EL (cell line): ENCODE results near the gene ITPA.
A peak's percentile ranks its signal among the peaks of the same experiment; 100 is the strongest.
"Not testable (repeated sequence)": the region's sequence is repeated elsewhere in the genome, so short reads cannot be mapped to it uniquely, and the experiment has no call there.

ENCODE experiments used
- DNase-seq: peaks from one replicate; pipeline ENCODE4 v3.0.0-alpha.2; 2016

The ITPA gene

DNA sequence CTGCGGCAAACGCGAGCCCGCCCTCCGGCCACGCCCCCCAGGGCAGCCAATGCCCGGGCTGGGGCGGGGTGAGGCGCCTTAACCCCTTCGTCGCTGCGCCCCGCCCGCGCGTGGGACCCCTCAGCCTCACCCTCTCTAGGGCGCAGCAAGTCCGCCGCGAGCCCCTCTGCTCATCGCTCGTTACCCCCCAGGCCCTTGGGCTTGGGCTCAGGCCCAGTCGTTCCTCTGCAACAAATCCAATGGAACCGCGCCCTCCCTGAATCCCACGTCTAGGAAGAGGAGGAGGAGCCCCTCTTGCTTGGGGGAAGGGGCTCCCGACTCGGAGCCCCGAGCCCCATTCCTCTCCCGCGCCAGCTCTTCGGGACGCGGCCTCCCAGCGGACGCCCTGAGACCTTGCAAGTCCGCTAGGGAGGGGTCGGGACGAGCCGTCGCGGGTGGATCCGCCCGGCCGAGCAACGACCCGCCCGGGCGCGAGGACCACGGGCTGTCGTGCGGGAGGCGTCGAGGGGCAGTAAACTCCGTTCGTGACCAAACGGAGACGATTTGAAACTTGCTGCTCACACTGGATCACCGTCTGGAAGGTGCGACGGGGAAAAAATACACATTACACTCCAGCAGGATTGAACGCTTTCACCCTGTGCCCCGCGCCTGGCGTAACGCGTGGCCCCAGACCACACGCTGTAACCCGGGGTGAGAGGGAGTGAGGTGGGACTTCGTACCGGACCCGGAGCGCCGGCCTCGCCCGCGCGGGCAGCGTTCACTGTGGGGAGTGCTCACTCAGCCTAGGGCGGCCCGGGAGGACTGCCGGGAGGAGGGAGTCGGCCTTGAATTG, 35.5 kb upstream of the ITPA start:
- DNase-seq: peak; percentile 86

DNA sequence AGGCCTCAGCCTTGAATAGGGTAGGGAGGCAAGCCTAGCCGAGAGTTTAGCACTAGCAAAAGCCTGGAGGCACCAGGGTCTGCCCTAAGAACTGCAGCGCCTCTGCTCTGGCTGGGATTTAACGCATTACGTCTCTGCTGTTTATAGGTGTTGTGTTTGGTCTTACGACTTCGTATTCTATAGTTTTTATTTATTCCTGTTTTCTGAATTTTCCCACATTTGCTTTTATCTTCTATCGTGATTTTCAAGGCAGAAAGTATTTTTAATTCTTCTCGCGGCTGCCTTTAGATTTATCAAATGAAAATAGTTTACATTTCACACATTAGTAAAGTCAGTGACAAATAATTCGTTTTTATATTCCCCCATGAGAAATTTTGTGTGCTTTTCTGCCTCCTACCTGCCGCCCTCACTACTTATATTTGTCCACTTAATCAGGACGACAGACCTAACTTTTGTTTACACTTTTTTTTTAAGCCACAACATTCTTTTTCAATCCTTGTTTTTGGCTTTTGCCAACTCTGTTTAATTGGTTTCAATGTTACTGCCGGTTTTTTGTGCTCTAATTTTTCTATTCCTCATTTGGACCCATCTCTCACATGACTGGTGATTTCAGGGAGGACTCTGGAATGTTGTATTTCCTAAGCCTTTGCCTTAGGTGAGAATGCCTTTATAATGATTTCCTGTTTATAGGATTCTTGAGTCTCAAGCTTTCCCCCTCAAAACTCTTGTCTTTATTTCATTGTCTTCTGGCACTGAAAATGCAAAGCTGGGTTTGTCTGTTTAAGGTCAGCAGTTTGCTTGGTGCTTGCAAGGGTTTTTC, 34.6 kb upstream of the ITPA start:
- DNase-seq: peak; percentile 15

DNA sequence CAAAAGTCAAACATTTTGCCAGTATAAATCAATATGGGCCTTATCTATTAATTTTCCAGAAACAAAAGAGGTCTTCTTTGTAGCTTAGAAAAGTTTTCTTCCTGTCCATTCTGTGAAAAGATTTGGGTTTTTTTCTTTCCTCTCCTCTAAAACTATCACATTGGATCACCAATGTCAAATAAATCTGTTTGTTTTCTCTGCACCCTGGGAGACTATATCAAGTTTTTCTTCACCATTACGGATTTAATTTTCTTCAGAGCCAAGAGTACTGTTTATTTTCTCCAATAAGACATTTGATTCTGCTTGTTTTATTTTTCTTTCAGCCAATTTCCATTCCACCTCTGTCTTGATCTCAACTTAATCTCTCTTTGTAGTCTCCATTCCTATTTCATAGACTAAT, 34.0 kb upstream of the ITPA start:
- DNase-seq: no peak

DNA sequence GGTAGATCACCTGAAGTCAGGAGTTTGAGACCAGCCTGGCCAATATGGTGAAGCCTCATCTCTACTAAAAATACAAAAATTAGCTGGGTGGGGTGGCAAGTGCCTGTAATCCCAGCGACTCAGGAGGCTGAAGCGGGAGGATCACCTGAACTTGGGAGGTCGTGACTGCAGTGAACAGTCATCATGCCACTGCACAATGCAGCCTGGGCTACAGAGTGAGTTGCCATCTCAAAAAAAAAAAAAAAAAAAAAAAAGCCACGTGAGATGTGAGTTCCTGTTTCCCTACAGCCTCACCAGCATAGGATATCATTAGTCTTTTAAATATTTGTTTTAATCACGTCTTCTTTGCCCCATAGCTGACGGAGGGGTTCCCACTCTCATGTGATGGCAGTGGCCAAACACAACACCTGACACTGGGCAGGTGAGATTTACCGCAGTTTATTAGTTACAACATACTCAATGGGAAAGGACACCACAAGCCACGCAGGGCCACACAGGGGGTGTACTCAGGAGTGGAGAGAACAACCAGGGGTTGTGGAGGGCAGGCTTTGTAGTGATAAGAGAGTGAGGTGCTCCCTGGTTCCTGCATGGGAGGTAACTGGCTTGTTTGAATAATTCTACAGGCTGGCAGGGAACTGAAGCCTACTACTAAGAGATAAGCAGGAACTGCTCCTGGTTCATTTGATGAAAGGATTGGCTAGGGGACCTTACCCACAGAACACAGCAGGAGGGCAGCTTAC, 31.4 kb upstream of the ITPA start:
- no peak for DNase-seq

DNA sequence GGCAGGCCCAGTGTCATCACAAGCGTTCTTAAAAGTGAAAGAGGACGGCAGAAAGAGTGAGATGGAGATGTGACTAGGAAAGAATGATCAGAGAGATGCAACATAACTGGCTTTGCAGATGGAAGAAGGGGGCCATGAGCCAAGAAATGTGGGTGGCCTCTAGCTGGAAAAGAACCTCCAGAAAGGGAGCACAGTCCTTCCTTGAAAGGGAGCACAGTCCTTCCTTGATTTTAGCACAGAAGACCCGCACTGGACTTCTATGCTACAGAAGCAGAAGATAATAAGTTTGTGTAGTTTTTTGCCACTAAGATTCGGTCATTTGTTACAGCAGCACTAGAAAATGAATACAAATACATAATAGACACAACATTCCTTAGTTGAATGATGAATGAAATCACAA, 29.0 kb upstream of the ITPA start:
- DNase-seq: no peak

DNA sequence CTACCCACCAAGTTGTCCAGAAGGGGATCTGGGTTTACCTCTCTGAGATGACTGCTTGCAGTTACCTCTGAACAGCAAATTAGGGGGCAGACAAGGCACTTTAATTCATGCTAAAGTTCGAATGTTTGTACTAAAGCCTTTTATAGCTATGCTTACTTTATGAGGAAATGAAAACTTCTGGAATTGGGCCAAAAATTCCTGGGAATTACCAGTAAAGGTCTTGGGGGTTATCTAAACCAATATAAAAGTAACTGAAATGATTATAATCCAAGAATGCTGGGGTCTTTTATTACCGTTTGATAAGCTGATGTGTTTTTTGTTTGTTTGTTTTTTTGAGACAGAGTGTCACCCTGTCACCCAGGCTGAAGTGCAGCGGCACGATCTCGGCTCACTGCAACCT, 28.0 kb upstream of the ITPA start:
- no peak for DNase-seq

DNA sequence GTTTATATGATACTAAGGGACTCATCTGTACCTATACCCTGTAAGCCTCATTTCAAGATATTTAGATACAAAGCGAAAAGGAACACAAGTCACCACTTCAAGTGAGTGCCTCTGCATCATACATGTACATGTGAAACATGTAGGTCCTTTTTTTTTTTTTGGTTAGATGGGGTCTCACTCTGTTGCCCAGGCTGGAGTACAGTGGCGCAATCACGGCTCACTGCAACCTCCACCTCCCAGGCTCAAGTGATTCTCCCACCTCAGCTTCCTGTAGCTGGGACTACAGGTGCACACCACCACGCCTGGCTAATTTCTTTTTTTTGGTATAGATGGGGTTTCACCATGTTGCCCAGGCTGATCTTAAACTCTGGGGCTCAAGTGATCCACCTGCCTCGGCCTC, 26.9 kb upstream of the ITPA start:
- not testable (repeated sequence) for DNase-seq

DNA sequence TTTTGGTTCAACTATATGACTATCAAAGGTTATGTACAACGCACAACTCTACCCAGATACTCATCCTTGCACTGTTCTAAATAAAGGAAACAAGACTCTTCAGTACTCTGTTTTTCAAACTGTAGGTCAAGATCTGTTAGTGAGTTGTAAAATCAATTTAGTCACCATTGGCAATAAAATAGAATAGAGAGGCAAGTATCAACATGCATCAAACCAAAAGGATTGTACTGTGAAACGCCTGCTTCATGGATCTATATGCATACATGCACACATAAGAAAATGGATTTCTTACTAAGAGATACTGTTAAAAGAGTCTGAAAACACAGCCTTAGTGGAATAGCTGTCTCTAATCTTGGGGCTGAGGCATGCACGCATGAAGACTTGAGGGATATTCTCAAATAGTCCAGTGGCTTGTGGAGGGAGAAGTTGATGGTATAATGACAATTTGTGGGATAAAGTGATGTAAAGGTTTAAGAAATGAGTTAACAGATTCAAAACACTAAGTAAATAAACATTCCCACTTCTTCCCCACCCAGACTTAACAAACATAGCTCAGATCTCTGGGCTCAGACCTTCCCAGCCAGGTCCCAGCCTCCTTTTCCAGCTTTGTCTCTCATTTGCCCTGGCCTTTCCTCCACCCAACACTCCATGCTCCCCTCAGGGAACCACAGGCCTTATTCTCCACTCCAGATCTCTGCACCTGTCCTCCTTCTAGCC, 25.2 kb upstream of the ITPA start:
- DNase-seq: no peak

DNA sequence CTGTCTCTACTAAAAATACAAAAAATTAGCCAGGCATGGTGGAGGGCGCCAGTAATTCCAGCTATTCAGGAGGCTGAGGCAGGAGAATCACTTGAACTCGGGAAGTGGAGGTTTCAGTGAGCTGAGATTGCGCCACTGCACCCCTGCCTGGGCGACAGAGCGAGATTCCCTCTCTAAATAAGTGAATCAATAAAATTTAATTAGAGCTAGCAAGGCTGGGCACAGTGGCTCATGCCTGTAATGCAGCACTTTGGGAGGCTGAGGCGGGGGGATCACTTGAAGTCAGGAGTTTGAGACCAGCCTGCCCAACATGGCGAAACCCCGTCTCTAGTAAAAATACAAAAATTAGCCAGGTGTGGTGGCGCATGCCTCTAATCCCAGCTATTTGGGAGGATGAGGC, 21.4 kb upstream of the ITPA start:
- not testable (repeated sequence) for DNase-seq

DNA sequence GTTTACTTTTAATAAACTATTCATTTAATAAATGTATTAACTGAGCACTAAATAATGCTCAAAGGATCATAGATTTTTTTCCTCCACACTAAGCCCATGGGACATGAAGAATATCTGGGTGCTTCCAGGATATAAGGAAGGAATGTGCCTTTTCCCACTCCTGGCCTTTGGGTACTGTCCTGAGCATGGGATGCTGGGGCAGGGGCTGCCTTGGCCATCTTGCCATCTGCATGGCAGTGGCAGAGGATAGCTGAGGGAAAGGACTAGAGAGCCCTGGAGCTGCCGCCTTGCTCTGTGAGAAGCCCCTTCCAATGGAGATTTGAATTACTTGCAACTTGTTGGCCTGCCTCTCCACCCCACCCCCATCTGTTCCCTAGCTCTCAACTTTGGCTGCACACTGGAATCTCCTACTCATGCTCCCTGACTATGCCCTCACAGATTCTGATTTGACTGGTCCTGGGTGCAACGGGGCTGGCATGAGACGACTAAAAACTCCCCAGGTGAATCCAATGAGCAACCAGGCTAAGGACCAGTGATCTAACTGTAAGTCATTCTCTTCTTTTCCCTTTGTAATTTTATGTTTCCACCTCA, 20.4 kb upstream of the ITPA start:
- no peak for DNase-seq

DNA sequence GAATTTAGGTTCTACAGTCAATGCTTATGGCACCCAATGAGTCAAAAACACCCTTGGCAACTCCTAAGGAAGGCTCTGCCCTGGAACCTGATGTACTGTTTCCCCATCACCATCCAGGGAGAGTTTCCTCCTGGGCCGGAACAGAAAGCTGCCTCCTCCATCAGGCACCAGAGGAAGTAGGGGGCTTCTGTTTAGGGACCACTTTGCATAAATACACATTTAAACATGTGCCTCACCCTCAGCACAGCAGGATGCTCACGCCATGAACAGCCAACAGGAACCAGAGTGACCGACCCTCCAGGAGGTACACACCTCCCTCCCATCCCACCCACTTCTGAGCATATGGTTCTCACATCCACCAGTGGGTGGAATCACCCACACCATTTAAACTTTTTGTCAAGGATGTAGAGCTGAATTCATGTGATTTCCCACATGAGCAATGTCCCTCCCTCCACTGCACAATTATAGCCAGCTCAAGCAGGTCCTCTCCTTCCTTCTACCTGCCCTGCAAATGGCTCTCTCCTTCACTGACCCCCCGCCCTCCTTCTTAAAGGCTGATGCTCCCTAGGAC, 19.7 kb upstream of the ITPA start:
- no peak for DNase-seq

DNA sequence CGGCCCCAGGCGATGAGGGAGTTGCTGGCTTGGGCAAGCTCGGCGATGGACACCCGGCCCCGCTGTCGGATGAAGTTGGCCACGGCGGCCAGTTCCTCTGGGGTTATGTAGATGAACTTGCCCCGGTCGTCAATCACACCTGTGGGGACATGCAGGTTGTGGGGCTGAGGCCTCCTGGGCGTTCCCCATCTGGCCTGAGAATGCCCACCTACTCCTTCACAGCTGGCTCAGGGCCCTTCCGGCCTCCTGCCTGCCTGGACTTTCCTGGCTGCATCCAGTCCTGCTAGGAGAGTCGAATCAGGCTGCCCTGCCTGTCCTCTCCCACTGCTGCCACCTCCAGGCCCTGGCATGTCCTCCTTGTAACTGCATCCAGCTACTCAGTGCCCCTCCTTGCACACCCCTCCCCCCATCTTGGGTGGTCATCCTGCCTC, 18.6 kb upstream of the ITPA start:
- no peak for DNase-seq

DNA sequence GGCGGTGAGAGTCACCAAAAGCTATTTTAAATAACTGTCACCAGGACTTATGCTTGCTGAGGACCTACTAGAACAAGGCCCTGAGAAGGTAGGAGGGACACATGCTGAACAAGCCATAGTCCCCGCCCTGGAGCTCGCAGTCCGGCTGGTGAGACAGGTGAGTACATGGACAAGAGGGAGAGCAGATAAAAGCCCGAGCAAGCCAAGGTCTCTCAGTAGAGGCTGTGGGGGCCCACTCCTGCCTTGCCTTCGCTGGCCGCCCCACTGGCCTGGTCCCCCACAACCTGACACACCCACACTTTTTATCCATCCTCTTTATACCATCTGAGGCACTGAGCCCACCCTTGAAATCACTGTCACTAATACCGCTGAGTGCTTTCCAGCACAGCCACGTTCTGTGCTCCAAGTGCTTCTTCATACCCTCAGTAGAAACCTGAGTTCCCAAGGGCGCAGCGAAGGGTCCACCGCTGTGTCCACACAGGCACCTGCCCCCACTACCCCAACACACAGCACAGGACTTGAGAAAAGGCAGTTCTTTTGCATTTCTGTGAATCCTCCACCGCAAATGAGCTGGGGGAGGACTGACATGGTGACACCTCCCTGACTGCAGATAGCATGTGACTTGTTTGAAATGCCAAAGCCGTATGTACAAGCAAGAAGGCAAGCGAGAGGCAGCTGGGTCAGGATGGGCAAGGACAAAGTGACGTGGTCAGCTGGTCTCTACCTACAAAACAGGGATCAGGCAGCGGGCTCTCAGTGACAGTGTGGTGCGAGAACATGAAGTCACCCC, 16.9 kb upstream of the ITPA start:
- no peak for DNase-seq

DNA sequence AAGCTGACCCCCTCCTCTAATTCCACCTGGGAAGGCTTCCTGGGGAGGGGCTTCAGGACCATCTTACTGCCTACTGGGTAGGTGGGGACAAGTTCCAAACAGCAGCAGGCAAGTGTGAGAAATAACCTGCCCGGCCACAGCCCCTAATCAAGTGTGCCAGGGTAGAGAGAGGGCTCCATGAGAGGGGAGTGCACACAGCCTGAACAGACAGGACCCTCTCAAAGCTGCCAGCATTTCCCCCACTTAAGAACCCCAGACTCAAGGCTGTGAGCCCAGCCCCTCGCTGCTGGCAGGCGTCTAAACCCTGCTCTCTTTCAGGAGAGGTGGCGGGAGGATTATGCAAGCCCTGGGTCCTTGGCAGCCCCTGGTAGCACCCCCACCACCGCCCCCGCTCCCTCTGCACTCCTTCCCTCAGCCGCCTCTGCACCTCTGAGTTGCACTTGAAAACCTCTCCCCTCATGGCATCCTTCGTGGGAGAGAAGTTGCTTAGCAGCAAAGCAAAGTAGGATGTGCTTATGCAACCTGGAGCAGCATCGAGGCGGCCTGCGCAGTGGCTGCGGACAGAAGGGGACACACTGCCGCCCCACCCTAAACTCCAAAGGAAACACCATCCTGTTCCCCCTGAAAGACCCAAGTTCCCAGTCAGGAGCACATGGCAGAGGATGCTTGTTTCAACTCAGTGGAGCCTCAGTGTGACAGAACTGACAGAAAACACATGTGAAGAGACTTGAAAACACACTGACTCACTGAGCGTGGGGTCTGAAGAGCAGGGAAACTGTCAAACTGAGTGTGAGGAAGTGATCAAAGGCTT, 15.3 kb upstream of the ITPA start:
- DNase-seq: no peak

DNA sequence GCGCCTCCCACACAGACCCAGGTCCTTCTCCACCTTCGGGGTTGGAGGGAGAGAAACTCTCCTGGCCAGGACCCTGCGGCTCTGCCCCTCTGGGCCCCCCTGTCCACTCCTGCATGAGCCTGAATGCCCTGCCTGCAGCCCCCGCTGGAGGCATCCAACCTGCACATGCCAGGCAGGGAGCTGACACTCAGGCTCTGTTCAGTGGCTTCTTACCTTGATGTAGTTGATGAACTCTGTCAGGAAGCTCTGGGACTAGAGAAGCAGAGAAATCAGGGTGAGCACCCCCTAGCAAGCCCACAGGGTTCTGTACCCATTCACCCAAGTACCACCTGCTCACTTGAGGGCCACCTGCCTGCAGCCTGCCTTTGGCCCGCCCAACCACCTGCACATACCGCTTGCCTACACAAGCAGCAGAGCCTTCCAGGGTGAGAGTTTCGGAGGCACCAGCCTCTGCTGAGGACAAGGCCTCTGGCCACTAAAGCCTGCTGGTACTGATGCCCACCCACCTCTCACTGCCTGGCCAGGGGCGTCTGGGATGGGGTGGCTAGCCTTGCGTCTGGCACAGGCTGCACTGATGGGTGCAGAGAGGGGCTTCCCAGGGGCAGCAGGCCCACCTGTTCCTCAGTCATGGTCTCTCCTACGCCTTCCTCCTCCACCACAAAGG, 14.5 kb upstream of the ITPA start:
- DNase-seq: no peak

DNA sequence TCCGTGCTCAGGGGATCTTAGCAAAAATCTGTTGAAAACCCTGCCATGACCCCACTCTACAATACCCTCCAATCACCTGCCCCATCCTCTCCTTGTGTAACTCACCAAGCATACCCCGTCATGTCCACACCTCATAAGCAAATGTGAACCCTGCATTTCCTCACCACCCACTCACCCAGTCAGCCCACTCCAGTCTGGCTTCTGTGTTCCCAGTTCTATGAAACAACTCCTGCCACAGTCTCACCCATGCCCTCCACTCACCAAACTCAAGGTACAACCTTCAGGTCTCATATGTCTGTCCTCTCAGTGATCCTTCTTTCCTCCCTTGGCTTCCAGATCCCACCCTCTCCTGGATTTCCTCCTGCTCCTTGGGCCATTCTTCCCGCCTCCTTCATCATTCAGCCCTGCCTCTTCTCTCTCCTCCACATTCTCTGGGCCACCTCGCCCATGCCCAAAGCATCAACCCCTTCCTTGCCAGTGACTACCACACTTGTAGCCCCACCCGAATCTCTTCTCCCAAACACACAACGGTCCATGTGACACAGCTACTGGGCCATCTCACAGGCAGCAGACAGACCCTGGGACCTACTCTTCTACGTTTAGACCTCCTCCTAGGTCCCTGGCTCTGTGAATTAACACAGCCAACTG, 13.6 kb upstream of the ITPA start:
- DNase-seq: no peak

DNA sequence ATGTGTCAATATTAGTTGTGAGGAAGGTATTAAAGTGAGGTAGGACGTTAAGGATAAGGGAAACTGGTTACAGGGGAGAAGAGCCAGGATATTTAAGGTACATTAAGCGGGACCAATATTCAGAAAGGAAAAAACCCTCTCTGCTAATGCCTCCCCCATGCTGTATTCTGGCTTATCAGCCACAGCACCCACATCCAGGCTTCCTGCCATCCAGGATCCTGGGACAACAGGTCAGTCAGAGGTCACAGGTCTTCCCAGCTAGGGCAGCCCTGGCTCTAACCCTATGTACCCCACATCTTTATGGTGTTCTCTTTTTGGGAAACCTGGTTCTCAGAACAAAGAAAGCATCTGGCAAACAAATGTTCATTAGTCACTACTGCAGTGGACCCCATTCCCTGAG, 10.1 kb upstream of the ITPA start:
- DNase-seq: no peak

DNA sequence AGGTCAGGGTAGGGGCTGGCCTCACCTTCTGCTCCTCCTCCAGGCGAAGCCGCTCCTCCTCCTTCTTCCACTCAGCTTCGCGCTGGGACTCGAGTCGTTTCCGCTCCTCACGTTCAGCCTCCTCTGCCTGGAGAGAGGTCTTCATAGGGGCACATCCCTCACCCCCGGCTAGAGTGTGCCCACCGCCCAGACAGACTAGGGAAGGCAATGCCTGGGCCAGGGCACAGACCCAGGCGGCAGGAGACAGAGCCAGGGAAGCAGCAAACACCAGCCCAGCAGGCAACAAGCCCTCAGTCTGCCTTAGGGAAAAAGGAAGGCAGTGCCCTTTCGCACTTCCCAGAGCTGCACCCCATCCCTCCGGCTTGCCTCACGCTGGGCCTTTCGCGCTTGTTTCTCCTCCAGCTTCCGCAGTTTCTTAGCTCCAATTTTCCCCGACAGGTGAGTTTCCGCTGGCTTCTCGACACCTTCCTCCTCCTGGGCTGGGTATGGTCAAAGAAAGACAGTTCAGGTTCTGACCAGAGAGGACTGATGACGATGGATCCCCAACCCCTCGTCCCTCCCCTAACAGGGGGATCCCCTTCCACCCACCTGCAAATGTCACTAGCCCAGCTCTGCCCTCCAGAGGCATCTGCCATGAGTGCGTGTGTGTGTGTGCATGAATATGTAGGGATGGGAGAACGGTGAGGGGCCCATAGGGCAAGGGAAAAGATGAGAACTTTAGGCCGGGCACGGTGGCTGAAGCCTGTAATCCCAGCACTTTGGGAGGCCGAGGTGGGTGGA, 9.1 kb upstream of the ITPA start:
- no peak for DNase-seq

DNA sequence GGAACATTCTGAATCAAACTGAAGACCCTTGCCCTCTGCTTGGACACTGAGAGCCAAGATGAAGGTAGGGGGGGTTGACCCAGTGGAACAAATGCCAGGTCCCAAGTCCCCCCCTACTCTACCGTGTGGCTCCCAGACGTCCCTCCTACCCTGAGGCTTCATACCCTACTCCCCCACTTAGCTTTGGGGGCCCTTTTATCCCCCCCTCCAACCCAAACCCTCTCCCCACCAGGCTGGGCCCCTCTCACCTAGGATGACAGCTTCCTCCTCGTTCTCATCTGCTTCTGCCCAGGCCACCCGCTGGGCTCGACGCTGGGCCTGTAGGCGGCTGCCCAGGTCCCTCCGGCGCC, 6.4 kb upstream of the ITPA start:
- DNase-seq: no peak
